ENCODE results near the gene CHRNB4.

The CHRNB4 gene

DNA sequence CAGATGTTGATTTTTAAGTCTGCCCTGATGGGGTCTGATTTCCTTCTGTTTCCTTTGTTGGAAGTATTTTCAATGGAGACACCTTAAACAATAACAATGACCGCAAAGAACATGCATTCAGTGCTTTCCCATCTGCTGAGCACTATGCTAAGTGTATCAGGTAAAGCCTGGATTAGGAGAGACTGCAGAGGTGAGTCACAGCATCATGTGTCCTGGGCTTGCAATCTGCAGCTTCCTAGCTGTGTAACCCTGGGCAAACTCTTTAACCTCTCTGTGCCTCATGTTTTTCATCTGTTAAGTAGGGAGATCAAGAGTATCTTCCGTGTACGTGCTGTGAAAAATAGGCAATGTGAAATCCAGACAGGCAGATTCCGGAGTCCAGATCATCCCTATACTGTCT lies 13.3 kb upstream of the CHRNB4 start:
- Histone ChIP-seq H3K4me3 (ENCODE audit: low read length) (no peak overlapping the region), H3K4ac (ENCODE audit: low read depth, low read length) (no peak overlapping the region), H3K79me2 (ENCODE audit: control insufficient read depth, insufficient read depth, low read length) (no peaks in the 10 kb centered on the region), H3K36me3 (ENCODE audit: control insufficient read depth, insufficient read depth, low read length) (no peaks in the 10 kb centered on the region), H3K4me2 (ENCODE audit: low read length) (no peak overlapping the region), H3K18ac (ENCODE audit: low read length) (no peak overlapping the region), H3K27me3 (ENCODE audit: insufficient read depth, low read length, poor library complexity) (no peaks in the 10 kb centered on the region), H3K4me1 (ENCODE audit: control insufficient read depth, low read depth, low read length) (no peaks in the 10 kb centered on the region), H3K9ac (ENCODE audit: low read length) (no peak overlapping the region), H3K23ac (ENCODE audit: low read length) (no peak overlapping the region), H2BK15ac (replicated peaks; ENCODE audit: low read depth) (no peak overlapping the region), H4K8ac (ENCODE audit: low read depth, low read length) (no peak overlapping the region), H3K79me1 (ENCODE audit: low read length) (no peaks in the 10 kb centered on the region), H3K56ac (ENCODE audit: low read length) (no peak overlapping the region), H2BK5ac (ENCODE audit: low read length) (no peak overlapping the region), H4K5ac (ENCODE audit: low read length) (no peak overlapping the region), H2AK5ac (ENCODE audit: low read length) (no peak overlapping the region), H2BK120ac (ENCODE audit: low read depth, low read length) (no peak overlapping the region), H3K27ac (ENCODE audit: low read depth, low read length) (no peak overlapping the region)
- WGBS (ENCODE audit: extremely low coverage, insufficient coverage, low lambda C conversion rate): no CpG with 5 or more reads among the region's 4 CpGs
- no peak for DNase-seq

DNA sequence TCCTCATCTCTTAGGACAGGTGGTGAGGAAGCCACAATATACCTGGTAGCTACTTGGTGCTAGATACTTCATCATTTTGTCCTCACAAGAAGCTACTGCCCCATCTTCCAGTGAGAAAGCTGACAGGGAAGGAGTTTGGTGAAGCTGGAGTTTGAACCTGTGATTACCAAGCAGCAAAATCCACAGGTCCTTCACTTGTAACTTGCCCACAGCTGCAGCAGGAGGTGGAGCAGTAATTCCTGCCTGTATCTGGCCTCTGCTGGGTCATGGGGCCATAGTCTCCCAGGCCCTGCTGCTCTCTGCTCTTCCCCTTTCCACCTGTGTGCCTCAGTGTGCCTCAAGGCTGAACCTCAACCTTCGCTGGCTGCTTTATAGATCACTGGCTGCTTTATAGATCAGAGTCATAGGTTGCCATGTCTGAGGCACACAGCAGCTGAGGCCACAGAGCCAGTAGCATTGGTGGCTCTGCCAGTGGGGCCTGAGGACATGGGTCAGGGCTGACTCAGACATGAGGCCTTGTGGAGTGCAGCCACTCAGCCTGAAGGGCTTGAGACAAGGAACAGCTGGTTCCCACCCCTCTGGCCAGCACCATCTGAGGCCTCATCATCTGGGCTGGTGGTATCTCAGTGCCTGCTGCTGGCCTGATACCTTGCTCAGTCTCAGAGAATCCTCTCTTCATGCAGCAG lies 11.1 kb upstream of the CHRNB4 start:
- Histone ChIP-seq H3K56ac (ENCODE audit: low read length) (no peak overlapping the region), H3K27ac (ENCODE audit: low read depth, low read length) (no peak overlapping the region), H3K79me2 (ENCODE audit: control insufficient read depth, insufficient read depth, low read length) (no peaks in the 10 kb centered on the region), H2BK5ac (ENCODE audit: low read length) (no peak overlapping the region), H3K79me1 (ENCODE audit: low read length) (no peaks in the 10 kb centered on the region), H2BK15ac (replicated peaks; ENCODE audit: low read depth) (no peak overlapping the region), H3K36me3 (ENCODE audit: control insufficient read depth, insufficient read depth, low read length) (no peaks in the 10 kb centered on the region), H3K4ac (ENCODE audit: low read depth, low read length) (no peak overlapping the region), H4K8ac (ENCODE audit: low read depth, low read length) (no peak overlapping the region), H3K4me2 (ENCODE audit: low read length) (no peak overlapping the region), H3K18ac (ENCODE audit: low read length) (no peak overlapping the region), H4K5ac (ENCODE audit: low read length) (no peak overlapping the region), H3K4me3 (ENCODE audit: low read length) (no peak overlapping the region), H3K23ac (ENCODE audit: low read length) (no peak overlapping the region), H3K27me3 (ENCODE audit: insufficient read depth, low read length, poor library complexity) (no peaks in the 10 kb centered on the region), H2AK5ac (ENCODE audit: low read length) (no peak overlapping the region), H3K9ac (ENCODE audit: low read length) (no peak overlapping the region), H2BK120ac (ENCODE audit: low read depth, low read length) (no peak overlapping the region), H3K4me1 (ENCODE audit: control insufficient read depth, low read depth, low read length) (no peaks in the 10 kb centered on the region)
- WGBS (ENCODE audit: extremely low coverage, insufficient coverage, low lambda C conversion rate): no CpG with 5 or more reads among the region's 1 CpG
- DNase-seq: no peak

DNA sequence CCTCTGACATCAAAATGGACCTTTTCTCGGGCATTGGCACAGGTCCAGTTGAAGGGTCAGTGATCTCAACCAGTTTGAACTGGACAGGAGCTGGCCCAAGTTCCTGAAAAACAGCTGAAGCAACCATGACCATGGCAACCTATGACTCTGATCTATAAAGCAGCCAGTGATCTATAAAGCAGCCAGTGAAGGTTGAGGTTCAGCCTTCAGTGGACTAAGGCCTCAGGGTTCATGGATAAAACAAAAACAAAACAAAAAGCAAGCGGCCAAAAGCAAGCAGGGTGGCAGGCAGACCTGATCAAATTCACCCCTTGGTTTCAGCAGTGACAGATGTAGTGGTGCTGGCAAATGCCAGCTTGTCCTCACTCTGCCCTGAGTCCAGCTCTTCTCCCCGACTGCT lies 10.0 kb upstream of the CHRNB4 start:
- Histone ChIP-seq H3K4me2 (ENCODE audit: low read length) (no peak overlapping the region), H3K4me3 (ENCODE audit: low read length) (no peak overlapping the region), H3K4me1 (ENCODE audit: control insufficient read depth, low read depth, low read length) (no peaks in the 10 kb centered on the region), H2BK5ac (ENCODE audit: low read length) (no peak overlapping the region), H3K36me3 (ENCODE audit: control insufficient read depth, insufficient read depth, low read length) (no peaks in the 10 kb centered on the region), H3K79me2 (ENCODE audit: control insufficient read depth, insufficient read depth, low read length) (no peaks in the 10 kb centered on the region), H3K18ac (ENCODE audit: low read length) (no peak overlapping the region), H2BK15ac (replicated peaks; ENCODE audit: low read depth) (no peak overlapping the region), H3K56ac (ENCODE audit: low read length) (no peak overlapping the region), H2AK5ac (ENCODE audit: low read length) (no peak overlapping the region), H3K9ac (ENCODE audit: low read length) (no peak overlapping the region), H4K5ac (ENCODE audit: low read length) (no peak overlapping the region), H3K27me3 (ENCODE audit: insufficient read depth, low read length, poor library complexity) (no peaks in the 10 kb centered on the region), H3K4ac (ENCODE audit: low read depth, low read length) (no peak overlapping the region), H3K27ac (ENCODE audit: low read depth, low read length) (no peak overlapping the region), H3K79me1 (ENCODE audit: low read length) (no peaks in the 10 kb centered on the region), H4K8ac (ENCODE audit: low read depth, low read length) (no peak overlapping the region), H3K23ac (ENCODE audit: low read length) (no peak overlapping the region), H2BK120ac (ENCODE audit: low read depth, low read length) (no peak overlapping the region)
- no peak for DNase-seq
- WGBS (ENCODE audit: extremely low coverage, insufficient coverage, low lambda C conversion rate): no CpG with 5 or more reads among the region's 3 CpGs

DNA sequence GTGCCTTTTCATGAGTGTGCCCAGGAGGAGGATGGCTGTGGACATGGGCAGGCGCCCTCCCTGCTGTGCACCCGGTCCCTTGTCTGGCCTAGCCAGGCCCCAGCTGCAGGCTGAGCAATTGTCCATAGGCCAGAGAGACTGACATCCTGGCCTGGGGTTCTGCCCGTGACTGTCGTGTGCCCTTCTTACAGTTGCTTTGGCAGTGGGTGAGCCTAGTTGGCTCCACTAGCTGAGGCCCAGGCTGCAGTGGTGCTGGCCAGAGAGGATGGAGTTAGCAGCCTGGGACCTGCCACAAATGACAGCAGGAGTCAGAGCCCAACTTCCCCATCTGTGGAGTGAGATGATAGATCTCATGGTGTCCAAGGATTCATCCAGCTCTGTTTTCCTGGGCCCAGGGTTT lies 9.0 kb upstream of the CHRNB4 start:
- H3K4ac ChIP-seq (ENCODE audit: low read depth, low read length): no peak overlapping the region
- H3K23ac ChIP-seq (ENCODE audit: low read length): no peak overlapping the region
- no peaks in the 10 kb centered on the region for H3K27me3 ChIP-seq (ENCODE audit: insufficient read depth, low read length, poor library complexity)
- no CpG with 5 or more reads among the region's 4 CpGs for WGBS (ENCODE audit: extremely low coverage, insufficient coverage, low lambda C conversion rate)
- no peak overlapping the region for H3K56ac ChIP-seq (ENCODE audit: low read length)
- no peak overlapping the region for H2BK15ac ChIP-seq (replicated peaks; ENCODE audit: low read depth)
- no peak overlapping the region for H4K8ac ChIP-seq (ENCODE audit: low read depth, low read length)
- H4K5ac ChIP-seq (ENCODE audit: low read length): no peak overlapping the region
- H2BK5ac ChIP-seq (ENCODE audit: low read length): no peak overlapping the region
- no peaks in the 10 kb centered on the region for H3K79me2 ChIP-seq (ENCODE audit: control insufficient read depth, insufficient read depth, low read length)
- H3K79me1 ChIP-seq (ENCODE audit: low read length): no peaks in the 10 kb centered on the region
- H2AK5ac ChIP-seq (ENCODE audit: low read length): no peak overlapping the region
- no peak overlapping the region for H3K27ac ChIP-seq (ENCODE audit: low read depth, low read length)
- H3K9ac ChIP-seq (ENCODE audit: low read length): no peak overlapping the region
- H2BK120ac ChIP-seq (ENCODE audit: low read depth, low read length): no peak overlapping the region
- H3K4me3 ChIP-seq (ENCODE audit: low read length): no peak overlapping the region
- no peak overlapping the region for H3K18ac ChIP-seq (ENCODE audit: low read length)
- no peak overlapping the region for H3K4me2 ChIP-seq (ENCODE audit: low read length)
- no peaks in the 10 kb centered on the region for H3K4me1 ChIP-seq (ENCODE audit: control insufficient read depth, low read depth, low read length)
- no peak for DNase-seq
- H3K36me3 ChIP-seq (ENCODE audit: control insufficient read depth, insufficient read depth, low read length): no peaks in the 10 kb centered on the region

DNA sequence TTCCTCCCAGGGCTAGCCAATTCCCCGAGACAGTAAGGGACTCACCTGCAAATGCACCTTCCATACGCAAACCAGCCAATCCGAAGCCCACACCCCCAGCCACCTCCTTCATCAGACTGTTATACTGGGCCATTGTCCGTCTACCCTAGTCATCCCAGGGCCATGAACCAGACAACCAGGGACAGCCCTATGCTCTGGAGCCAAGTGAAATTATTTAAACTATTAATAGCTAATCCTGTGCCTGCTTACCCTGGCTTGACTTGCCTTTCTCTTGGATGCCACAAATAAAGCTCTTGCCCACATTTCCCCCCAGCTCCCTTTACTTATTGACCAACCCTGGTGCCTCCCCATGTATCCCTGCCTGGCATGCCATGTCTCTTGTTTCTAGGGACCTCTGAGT lies 4.0 kb upstream of the CHRNB4 start:
- Histone ChIP-seq H3K18ac (ENCODE audit: low read length) (no peak overlapping the region), H3K9ac (ENCODE audit: low read length) (no peak overlapping the region), H2AK5ac (ENCODE audit: low read length) (no peak overlapping the region), H4K8ac (ENCODE audit: low read depth, low read length) (no peak overlapping the region), H3K4me1 (ENCODE audit: control insufficient read depth, low read depth, low read length) (peaks cover 2% of the 10 kb centered on the region), H2BK5ac (ENCODE audit: low read length) (no peak overlapping the region), H3K27ac (ENCODE audit: low read depth, low read length) (no peak overlapping the region), H3K36me3 (ENCODE audit: control insufficient read depth, insufficient read depth, low read length) (no peaks in the 10 kb centered on the region), H3K4ac (ENCODE audit: low read depth, low read length) (no peak overlapping the region), H2BK15ac (replicated peaks; ENCODE audit: low read depth) (no peak overlapping the region), H3K4me3 (ENCODE audit: low read length) (no peak overlapping the region), H3K27me3 (ENCODE audit: insufficient read depth, low read length, poor library complexity) (no peaks in the 10 kb centered on the region), H3K23ac (ENCODE audit: low read length) (no peak overlapping the region), H3K79me2 (ENCODE audit: control insufficient read depth, insufficient read depth, low read length) (no peaks in the 10 kb centered on the region), H3K79me1 (ENCODE audit: low read length) (no peaks in the 10 kb centered on the region), H3K4me2 (ENCODE audit: low read length) (no peak overlapping the region), H4K5ac (ENCODE audit: low read length) (no peak overlapping the region), H3K56ac (ENCODE audit: low read length) (no peak overlapping the region), H2BK120ac (ENCODE audit: low read depth, low read length) (no peak overlapping the region)
- no CpG with 5 or more reads among the region's 4 CpGs for WGBS (ENCODE audit: extremely low coverage, insufficient coverage, low lambda C conversion rate)
- DNase-seq: no peak

DNA sequence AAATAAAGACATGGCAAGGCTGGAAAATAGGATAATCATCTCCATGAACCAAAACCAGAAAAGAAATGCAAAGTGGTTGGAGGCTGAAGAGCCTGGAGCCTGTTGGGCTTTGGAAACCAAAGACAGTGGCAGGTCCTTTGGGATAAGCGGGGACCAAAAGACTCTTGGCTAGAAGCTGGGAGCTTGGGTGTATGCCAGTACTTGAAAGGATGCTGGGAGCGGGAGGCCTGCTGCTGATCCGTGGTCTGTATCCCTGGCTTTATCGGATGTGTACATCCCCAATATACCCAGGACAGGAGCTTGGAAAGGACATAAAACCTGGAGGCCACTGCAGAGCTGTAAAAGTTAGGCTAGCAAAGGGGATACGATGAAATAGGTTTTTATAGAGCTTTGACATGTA lies 1.3 kb upstream of the CHRNB4 start:
- DNase-seq: no peak
- no CpG with 5 or more reads among the region's 5 CpGs for WGBS (ENCODE audit: extremely low coverage, insufficient coverage, low lambda C conversion rate)
- Histone ChIP-seq H3K4me1 (ENCODE audit: control insufficient read depth, low read depth, low read length) (peaks cover 2% of the 10 kb centered on the region), H2AK5ac (ENCODE audit: low read length) (no peak overlapping the region), H3K79me1 (ENCODE audit: low read length) (no peaks in the 10 kb centered on the region), H4K8ac (ENCODE audit: low read depth, low read length) (no peak overlapping the region), H2BK120ac (ENCODE audit: low read depth, low read length) (no peak overlapping the region), H3K18ac (ENCODE audit: low read length) (no peak overlapping the region), H3K79me2 (ENCODE audit: control insufficient read depth, insufficient read depth, low read length) (no peaks in the 10 kb centered on the region), H3K4me2 (ENCODE audit: low read length) (no peak overlapping the region), H3K36me3 (ENCODE audit: control insufficient read depth, insufficient read depth, low read length) (no peaks in the 10 kb centered on the region), H3K9ac (ENCODE audit: low read length) (no peak overlapping the region), H2BK15ac (replicated peaks; ENCODE audit: low read depth) (no peak overlapping the region), H4K5ac (ENCODE audit: low read length) (no peak overlapping the region), H3K27me3 (ENCODE audit: insufficient read depth, low read length, poor library complexity) (no peaks in the 10 kb centered on the region), H3K4me3 (ENCODE audit: low read length) (no peak overlapping the region), H3K56ac (ENCODE audit: low read length) (no peak overlapping the region), H3K4ac (ENCODE audit: low read depth, low read length) (no peak overlapping the region), H3K23ac (ENCODE audit: low read length) (no peak overlapping the region), H2BK5ac (ENCODE audit: low read length) (no peak overlapping the region), H3K27ac (ENCODE audit: low read depth, low read length) (no peak overlapping the region)
